ENCODE measurements around the gene ANKRD29. TPM values are rescaled to one million over a fixed set of nuclear protein-coding genes. Genes with fewer than 3 reads are reported as not detected.

Gene ANKRD29
- total RNA-seq, 1 experiment from 2014 or later = 4.3 TPM

DNA sequence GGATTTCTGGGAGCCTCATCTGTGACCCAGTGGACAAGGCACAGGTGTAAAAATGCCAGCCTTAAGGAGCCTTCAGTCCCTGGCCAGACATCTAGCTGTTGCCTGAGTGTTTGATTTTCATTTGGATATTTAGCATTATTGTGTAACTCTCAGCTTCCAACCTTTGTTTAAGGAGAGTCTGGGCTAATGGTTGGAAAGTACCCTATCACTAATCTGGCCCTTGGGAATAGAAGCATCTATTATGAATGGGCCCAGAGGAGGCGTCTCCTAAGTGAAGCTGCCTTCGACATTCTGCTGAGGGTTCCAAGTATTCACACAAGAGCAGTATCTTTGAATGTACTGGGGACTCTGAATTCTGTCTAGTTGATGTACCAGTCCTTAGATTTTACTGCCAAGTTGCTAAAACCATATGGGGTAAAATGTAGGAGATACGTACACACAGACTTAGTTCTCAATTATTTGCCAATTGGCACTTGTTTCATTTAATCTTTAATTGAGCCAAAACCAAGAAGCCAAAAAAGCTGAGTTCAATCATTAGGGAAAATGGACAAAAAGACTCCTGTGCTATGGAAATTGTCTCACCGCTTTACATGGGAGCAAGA is 7.2 kb upstream of the ANKRD29 start:
- Histone ChIP-seq H3K9me3 (ENCODE audit: insufficient read depth, low read depth) (no peaks in the 10 kb centered on the region), H3F3A (ENCODE audit: insufficient read depth, low read depth) (no peaks in the 10 kb centered on the region), H3K79me2 (ENCODE audit: low read depth) (no peaks in the 10 kb centered on the region), H3K4me2 (no peak overlapping the region), H3K27me3 (ENCODE audit: insufficient read depth, low read depth) (no peaks in the 10 kb centered on the region), H3K4me3 (no peak overlapping the region), H4K20me1 (ENCODE audit: insufficient read depth) (no peaks in the 10 kb centered on the region), H3K27ac (no peak overlapping the region), H3K9me2 (ENCODE audit: insufficient read depth) (no peaks in the 10 kb centered on the region), H3K4me1 (replicated peaks; ENCODE audit: insufficient read depth) (0 out of 2 replicates have a peak, but pooled peaks cover 5% of the 10 kb centered on the region), H3K36me3 (ENCODE audit: low read depth) (no peaks in the 10 kb centered on the region), H2AFZ (no peak overlapping the region)
- BruUV-seq (replicated peaks) = no TSS peak
- intact Hi-C loops (cut with micrococcal nuclease; ENCODE audit: unreplicated experiment) = no loop called here
- DNase-seq = no peak
- POLR2A ChIA-PET (ENCODE audit: unreplicated experiment) = no interaction called here
- TF ChIP-seq CTCF (conservative IDR thresholded peaks at IDR 0.05) (no peak), EZH2 (IDR thresholded peaks at IDR 0.05; ENCODE audit: low read depth) (no peak)
- CTCF ChIA-PET = no interaction called here

DNA sequence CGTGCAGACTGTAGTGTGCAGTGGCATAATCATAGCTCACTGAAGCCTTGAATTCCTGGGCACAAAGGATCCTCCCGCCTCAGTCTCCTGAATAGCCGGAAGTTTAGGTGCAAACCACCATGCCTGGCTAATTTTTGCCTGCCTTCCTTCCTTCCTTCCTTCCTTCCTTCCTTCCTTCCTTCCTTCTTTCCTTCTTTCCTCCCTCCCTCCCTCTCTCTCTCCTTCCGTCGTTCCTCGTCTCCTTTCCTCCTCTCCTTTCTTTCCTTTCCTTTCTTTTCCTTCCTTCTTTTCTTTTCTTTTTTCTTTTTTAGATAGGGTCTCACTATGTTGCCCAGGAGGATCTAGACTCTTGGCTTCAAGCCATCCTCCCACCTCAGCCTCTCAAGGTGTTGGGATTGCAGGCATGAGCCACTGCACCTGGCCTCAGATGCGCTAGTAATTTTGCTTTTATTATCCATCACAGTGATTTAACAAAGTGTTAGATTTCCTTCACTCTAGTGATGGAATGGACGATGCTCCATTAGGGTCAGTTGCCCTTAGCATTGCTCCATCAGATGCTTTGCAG is 6.6 kb upstream of the ANKRD29 start:
- Histone ChIP-seq H3K27me3 (ENCODE audit: insufficient read depth, low read depth) (no peaks in the 10 kb centered on the region), H3K4me1 (replicated peaks; ENCODE audit: insufficient read depth) (0 out of 2 replicates have a peak, but pooled peaks cover 5% of the 10 kb centered on the region), H3K79me2 (ENCODE audit: low read depth) (no peaks in the 10 kb centered on the region), H3K9me3 (ENCODE audit: insufficient read depth, low read depth) (no peaks in the 10 kb centered on the region), H3K9me2 (ENCODE audit: insufficient read depth) (no peaks in the 10 kb centered on the region), H2AFZ (no peak overlapping the region), H3K27ac (no peak overlapping the region), H4K20me1 (ENCODE audit: insufficient read depth) (no peaks in the 10 kb centered on the region), H3K36me3 (ENCODE audit: low read depth) (no peaks in the 10 kb centered on the region), H3K4me2 (no peak overlapping the region), H3K4me3 (no peak overlapping the region), H3F3A (ENCODE audit: insufficient read depth, low read depth) (no peaks in the 10 kb centered on the region)
- intact Hi-C loops (cut with micrococcal nuclease; ENCODE audit: unreplicated experiment) = no loop called here
- no peak for DNase-seq
- ChIA-PET POLR2A (ENCODE audit: unreplicated experiment) (interaction anchor here (0.5 kb wide), 1 partner anchor 34 kb away, joined by 15 read pairs; no protein-coding TSS in a partner anchor), CTCF (interaction anchor here (0.7 kb wide), 1 partner anchor 40 kb away, joined by 3 read pairs; no protein-coding TSS in a partner anchor)
- BruUV-seq (replicated peaks) = no TSS peak
- TF ChIP-seq EZH2 (IDR thresholded peaks at IDR 0.05; ENCODE audit: low read depth) (no peak), CTCF (conservative IDR thresholded peaks at IDR 0.05) (no peak)

- Histone ChIP-seq H3F3A (ENCODE audit: insufficient read depth, low read depth) (no peaks in the 10 kb centered on the region), H3K27ac (no peak overlapping the region), H2AFZ (no peak overlapping the region), H3K9me3 (ENCODE audit: insufficient read depth, low read depth) (no peaks in the 10 kb centered on the region), H3K4me1 (replicated peaks; ENCODE audit: insufficient read depth) (0 out of 2 replicates have a peak, but pooled peaks cover 5% of the 10 kb centered on the region), H3K4me3 (no peak overlapping the region), H4K20me1 (ENCODE audit: insufficient read depth) (no peaks in the 10 kb centered on the region), H3K79me2 (ENCODE audit: low read depth) (no peaks in the 10 kb centered on the region), H3K27me3 (ENCODE audit: insufficient read depth, low read depth) (no peaks in the 10 kb centered on the region), H3K9me2 (ENCODE audit: insufficient read depth) (no peaks in the 10 kb centered on the region), H3K36me3 (ENCODE audit: low read depth) (no peaks in the 10 kb centered on the region), H3K4me2 (no peak overlapping the region)
- BruUV-seq (replicated peaks) = no TSS peak
- CTCF ChIA-PET = interaction anchor here (0.7 kb wide), 1 partner anchor 39 kb away, joined by 3 read pairs; no protein-coding TSS in a partner anchor
- intact Hi-C loops (cut with micrococcal nuclease; ENCODE audit: unreplicated experiment) = no loop called here
- no peak for DNase-seq
- POLR2A ChIA-PET (ENCODE audit: unreplicated experiment) = no interaction called here
- TF ChIP-seq CTCF (conservative IDR thresholded peaks at IDR 0.05) (no peak), EZH2 (IDR thresholded peaks at IDR 0.05; ENCODE audit: low read depth) (no peak)
These were observed 6.0 kb upstream of the ANKRD29 start for GRCh38 chr18:23668731-23669130.
